ENCODE measurements around the gene AJAP1.
"Not testable (repeated sequence)": the region's sequence is repeated elsewhere in the genome, so short reads cannot be mapped to it uniquely, and the experiment has no call there.

AJAP1 gene, protein sequence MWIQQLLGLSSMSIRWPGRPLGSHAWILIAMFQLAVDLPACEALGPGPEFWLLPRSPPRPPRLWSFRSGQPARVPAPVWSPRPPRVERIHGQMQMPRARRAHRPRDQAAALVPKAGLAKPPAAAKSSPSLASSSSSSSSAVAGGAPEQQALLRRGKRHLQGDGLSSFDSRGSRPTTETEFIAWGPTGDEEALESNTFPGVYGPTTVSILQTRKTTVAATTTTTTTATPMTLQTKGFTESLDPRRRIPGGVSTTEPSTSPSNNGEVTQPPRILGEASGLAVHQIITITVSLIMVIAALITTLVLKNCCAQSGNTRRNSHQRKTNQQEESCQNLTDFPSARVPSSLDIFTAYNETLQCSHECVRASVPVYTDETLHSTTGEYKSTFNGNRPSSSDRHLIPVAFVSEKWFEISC

GRCh38 chr1:4653796-4654725 lies at the start of gene AJAP1:
Gene AJAP1, plus strand, starts transcription at chr1:4654609. Its CDS starts 817 bp downstream, at chr1:4655426.
- no peak for DNase-seq

- no peak for DNase-seq
These were observed 49.3 kb upstream of the AJAP1 start for GRCh38 chr1:4605158-4605557.

- DNase-seq: no peak
These were observed 42.7 kb upstream of the AJAP1 start for GRCh38 chr1:4611563-4612341.

DNA sequence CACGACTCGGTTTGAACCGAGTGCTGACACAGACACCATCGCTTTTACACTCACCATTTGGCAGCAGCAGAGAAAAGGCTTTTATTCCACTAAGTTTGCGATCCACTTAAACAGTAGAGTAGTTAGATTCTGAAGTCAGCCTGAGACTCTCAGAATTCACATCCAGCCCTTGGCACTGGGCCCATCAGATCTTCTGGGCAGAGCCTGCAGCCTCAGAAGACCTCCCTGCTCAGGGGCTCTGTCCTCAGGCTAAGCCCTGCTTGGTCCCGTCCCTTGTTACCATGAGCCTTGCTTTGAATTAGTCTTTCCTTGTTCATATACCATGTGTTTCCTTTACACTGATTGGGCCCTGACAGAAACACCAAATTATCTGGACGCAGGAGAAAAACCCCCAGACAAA lies 41.4 kb upstream of the AJAP1 start:
- DNase-seq: no peak

DNA sequence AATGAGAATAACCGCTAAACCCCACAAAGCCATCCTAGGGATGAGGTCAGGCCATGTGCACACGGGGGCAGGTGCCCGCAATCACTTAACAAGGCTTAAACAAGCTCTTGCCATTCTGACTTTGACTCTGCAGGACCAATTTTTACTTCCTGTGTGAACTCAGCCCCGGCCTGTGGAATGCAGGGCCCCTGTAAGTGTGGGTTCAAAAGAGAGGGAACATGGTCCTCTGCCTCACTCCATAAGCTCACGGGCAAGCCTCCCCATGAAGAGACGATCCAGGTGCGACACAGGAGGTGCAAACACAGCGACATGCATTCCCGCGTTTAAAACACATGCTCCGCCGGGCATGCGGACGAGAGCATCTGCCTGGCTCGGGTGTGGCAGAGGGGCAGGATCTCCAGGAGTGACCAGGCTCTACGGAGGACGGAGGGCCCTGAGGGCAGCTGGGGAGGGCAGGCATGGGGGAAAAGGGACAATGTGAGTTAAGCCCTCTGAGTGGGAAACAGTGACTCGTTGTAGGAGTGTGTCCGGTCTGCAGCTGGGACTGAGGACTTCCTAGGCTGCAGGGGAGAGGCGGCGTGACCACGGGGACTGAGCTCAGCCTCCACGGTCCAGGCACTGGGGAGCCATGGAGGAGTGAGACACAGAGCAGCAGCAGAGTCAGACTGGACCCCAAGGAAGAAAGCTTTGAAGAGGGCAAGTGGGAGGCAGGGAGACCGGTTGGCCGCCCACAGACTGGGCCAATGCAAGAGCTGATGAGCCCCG lies 40.6 kb upstream of the AJAP1 start:
- DNase-seq: no peak

DNA sequence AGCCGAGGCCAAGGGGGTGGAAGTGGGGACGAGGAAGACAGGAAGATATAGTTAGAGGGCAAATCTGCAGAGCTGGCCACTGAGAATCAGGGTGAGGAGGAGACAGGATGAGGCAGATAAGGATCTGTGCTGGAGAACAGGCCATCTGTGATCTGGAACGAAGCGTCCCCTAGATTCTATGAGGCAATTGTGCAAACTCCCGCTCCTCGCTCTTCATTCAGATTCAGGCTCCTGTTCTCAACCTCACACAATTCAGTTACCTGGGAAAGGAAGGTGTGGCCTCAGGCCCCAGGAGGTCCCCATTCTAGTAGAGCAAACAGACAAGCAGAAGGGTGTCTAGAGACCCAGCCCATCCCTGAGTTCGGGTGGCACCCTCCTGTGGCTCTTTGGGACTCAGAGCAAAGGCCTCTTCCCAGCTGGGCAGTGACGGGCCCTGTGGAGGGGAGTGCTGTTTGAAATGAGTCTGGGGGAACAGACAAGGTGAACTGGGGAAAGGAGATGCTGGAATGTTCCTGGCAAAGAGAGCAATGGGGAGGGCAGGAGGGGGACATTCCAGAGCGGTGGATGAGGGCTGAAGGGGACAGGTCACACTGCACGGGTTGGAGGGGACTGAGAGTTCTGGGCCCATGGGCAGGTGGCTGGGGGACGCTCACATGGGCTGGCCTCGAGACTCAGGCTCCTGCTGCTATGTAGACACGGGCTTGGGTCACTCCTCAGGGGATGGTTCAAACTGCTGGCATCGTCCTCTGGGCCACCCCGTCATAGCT lies 39.9 kb upstream of the AJAP1 start:
- no peak for DNase-seq

GRCh38 chr1:4615138-4615470 lies 39.3 kb upstream of the AJAP1 start:
- no peak for DNase-seq

DNA sequence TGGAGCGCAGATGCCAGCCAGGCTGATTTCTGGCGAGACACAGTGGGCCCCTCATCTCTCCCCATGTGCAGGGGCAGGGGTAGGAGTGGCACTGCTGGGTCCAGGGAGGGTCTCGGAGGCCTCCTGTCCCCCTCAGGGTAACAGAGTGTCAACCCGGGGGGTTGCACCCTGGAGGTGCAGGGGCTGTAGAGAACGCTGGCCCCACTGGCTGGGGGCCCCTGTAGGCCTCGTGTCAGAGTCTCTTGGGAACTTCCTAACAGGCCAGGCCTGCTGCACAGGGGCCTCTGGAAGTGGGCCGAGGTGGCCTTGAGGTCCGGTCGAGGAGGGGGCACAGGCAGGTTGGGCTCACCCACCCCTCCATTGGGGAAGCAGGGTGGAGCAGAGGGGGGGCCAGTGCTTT lies 38.9 kb upstream of the AJAP1 start:
- no peak for DNase-seq

- no peak for DNase-seq
These were observed 37.5 kb upstream of the AJAP1 start for GRCh38 chr1:4616831-4617465.

DNA sequence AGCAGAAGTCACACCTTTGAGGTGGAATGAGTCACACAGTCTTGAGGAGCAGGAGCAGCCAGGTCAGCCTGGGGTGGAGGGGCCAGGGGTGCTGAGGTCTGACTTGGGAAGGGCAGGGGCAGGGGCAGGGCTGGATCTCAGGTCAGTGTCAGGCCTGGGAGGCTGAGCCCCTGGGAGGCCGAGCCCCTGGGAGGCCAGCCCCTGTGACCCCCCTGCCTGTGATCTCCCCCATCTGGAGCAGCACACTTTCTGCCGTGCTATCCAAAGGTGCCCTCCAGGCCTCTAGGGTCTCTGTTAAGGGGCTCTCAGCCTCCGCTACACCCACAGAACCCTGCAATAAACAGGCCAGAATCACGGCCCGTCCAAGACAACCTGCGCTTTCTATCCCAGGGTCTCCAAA lies 36.9 kb upstream of the AJAP1 start:
- no peak for DNase-seq

- not testable (repeated sequence) for DNase-seq
These were observed 35.6 kb upstream of the AJAP1 start for GRCh38 chr1:4618827-4619226.

- no peak for DNase-seq
These were observed 32.8 kb upstream of the AJAP1 start for GRCh38 chr1:4621646-4622045.

DNA sequence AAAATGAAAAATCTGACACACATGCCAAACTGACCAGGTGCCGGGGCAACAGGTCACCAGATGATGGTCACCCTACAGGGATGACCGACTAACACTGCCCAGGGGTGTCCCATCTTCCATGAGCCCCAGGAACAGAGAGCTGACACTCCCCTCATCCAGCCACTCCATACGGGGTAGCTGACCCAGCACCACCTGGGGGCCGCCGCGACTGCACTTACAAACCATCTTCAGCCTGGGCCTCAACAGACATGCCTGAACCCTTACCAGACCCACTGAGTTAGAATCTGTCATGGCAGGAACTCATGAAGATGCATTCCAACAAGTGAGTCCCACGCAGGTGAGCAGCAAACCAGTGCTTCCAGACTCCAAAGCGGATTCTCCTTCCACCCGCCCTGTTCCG lies 31.6 kb upstream of the AJAP1 start:
- DNase-seq: no peak

GRCh38 chr1:4624141-4624715 lies 30.2 kb upstream of the AJAP1 start:
- DNase-seq: no peak

DNA sequence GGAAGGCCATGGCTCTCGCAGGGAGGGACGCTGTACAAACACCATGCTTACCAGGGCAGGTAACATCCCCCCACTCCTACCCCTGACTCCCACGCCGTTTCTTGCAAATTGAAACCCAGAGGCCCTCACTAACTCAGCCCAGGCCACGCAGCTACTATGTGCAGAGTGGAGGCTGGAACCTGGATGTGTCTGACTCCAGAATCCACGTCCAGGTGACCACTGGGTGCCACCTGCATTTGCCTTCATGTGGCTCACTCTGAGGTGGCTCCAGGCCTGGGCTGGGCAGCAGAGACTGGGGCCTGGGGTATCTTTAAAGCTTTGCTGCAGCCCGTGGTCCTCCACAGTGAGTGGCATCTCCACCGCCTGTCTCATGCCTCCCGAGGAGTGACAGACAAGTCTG lies 29.6 kb upstream of the AJAP1 start:
- DNase-seq: no peak

DNA sequence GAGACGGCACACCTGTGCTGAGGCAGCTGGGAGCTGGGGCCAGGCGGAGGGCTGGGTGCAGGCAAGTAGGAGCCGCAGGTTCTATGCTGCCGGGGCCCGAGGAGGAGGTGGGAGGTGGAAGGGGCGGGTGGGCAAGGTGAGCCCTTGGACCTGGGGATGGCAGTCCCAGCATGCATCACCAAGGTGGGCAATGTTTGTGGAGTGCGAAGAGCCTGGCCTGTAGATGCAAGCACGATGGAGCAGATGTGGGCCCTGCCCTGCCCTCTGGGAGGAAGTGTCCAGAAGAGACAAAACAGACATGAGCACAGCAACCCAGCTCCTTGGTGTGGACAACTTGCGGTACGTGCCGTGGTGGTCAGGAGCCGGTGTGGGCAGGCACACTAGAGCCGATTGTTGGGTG lies 28.3 kb upstream of the AJAP1 start:
- DNase-seq: no peak

- no peak for DNase-seq
These were observed 27.7 kb upstream of the AJAP1 start for GRCh38 chr1:4626560-4627319.

GRCh38 chr1:4627353-4627752 lies 27.1 kb upstream of the AJAP1 start:
- no peak for DNase-seq

- no peak for DNase-seq
These were observed 25.4 kb upstream of the AJAP1 start for GRCh38 chr1:4628992-4629391.

DNA sequence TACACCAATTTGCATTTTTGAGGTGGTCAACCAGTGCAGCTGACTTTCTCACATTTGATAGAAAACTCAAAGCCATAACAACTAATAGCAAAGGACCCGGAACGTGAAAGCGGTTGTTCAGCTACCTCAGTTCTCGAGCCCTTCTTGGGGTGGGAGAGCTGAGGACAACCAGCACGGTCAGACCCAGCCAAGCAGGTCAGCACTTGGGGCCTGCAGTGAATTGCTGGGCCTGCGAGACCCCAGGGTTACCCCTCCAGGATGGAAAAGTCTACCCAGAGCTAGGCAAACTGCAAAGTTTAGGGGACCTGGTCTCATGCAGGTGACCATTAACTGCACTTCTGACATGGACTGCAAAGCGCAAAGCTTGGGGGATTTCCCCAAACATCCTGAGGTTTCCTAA lies 23.8 kb upstream of the AJAP1 start:
- DNase-seq: no peak

Measured in NCI-H1105 (cell line).